HG02642 (cell line): Measurements from ENCODE around the gene ATP8B3.

ENCODE experiments used
- ATAC-seq: cut with Tn5 transposase; IDR thresholded peaks from one replicate; pipeline ENCODE4 v1.9.1; 2021; ENCODE audit warnings: mild to moderate bottlenecking; ENCODE audit not compliant: unreplicated experiment, poor library complexity

The ATP8B3 gene

DNA sequence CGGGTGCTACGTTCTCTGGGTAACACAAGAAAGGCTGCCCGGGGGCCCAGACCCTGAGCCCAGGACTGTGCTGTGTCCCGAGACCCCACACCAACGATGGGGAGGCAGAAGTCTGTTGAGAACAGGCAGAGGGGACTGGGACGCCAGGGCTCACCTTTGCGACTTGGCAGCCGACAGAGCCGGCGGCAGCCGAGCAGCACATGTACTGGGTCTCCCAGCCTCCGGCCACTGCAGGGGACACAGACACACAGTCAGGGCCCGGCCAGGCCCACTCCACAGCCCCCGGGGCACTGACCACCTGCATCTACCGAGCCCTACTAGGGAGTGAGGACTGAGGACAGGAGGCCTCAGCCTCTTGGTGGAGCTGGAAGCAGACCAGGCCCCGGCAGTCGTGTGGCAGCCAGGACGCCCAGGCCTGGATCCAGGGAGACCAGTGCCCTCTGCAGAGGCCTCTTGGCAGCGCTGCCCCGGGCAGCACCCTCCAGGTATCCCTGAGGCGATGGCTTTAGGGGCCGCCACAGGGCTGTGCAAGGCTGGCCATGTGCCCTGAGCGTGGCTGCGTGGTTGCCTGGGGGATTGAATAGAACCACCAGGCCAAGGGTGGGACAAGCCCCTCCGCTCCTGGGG lies 5.6 kb upstream of the ATP8B3 start:
- ATAC-seq = no peak

GRCh38 chr19:1816530-1817298 lies 4.6 kb upstream of the ATP8B3 start:
- ATAC-seq = no peak

- no peak for ATAC-seq
Observed at GRCh38 chr19:1815605-1816529, 3.8 kb upstream of the ATP8B3 start.

DNA sequence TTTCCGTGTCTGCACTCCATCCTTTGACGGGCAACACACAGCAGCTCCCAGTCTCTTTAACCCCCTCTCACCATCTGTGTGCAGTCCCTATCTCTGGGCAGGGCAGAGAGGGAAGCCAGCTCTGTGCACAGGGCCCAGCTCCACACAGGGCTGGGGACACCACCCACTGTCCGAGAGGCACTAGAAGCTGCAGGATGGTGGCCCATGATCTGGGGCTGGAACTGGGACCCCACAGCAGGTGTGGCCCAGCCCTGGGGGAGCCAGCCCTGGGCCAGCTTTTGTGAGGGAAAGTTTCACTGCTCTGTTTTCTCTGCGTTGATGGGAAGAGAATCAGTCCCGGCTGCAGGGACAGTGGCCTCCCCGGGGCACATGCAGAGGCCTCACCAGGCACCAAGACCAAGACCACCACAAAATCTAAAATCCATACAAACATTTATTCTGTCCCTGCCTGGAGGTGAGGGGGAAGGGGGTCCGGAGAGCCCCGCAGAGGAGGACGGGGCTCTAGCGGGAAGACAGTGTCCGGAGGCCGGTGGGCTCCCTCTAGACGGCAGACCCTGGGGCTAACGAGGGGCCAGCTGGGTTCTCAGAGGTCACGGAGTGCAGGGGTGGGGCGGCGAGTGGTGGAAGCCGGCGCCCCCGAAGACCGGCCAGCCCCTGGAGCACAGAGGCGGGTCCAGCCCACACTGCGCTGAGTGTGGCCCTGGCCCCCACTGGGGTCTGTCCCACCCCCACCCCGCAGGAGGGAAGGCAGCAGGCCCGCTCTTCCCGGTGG lies 2.9 kb upstream of the ATP8B3 start:
- ATAC-seq = no peak

GRCh38 chr19:1814391-1814790 lies 2.3 kb upstream of the ATP8B3 start:
- no peak for ATAC-seq

- ATAC-seq = no peak
Observed at GRCh38 chr19:1813192-1814182, 1.4 kb upstream of the ATP8B3 start.

GRCh38 chr19:1812426-1813191 lies 533 bp upstream of the ATP8B3 start:
- peak; percentile 71 for ATAC-seq

DNA sequence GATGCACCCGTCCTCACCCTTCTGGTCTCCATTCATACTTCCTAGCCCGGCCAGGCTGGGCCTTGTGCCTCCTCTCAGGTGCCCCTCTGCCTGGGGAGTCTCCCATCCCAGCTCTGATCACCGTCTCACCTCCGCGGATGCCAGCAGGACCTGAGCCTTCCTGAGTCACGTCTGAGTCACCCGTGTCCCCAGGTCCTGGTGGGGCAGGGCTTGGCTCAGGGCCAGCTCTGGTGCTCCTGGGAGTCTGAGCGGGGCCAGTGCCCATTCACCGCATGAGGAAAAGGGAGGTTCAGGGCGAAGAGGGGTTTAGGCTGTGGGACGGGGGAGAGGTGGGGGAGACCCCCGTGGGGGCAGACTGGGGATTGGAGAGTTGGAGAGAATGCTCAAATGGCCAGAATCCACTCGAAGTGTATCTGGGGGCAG lies 593 bp downstream of the ATP8B3 start:
- ATAC-seq = no peak

GRCh38 chr19:1810439-1811160 lies 1.5 kb downstream of the ATP8B3 start:
- ATAC-seq = no peak

- ATAC-seq = no peak
Observed at GRCh38 chr19:1809678-1810077, 2.4 kb downstream of the ATP8B3 start.

GRCh38 chr19:1808395-1808731 lies 3.7 kb downstream of the ATP8B3 start:
- ATAC-seq = no peak

GRCh38 chr19:1807695-1808394 lies 4.2 kb downstream of the ATP8B3 start:
- ATAC-seq = no peak

DNA sequence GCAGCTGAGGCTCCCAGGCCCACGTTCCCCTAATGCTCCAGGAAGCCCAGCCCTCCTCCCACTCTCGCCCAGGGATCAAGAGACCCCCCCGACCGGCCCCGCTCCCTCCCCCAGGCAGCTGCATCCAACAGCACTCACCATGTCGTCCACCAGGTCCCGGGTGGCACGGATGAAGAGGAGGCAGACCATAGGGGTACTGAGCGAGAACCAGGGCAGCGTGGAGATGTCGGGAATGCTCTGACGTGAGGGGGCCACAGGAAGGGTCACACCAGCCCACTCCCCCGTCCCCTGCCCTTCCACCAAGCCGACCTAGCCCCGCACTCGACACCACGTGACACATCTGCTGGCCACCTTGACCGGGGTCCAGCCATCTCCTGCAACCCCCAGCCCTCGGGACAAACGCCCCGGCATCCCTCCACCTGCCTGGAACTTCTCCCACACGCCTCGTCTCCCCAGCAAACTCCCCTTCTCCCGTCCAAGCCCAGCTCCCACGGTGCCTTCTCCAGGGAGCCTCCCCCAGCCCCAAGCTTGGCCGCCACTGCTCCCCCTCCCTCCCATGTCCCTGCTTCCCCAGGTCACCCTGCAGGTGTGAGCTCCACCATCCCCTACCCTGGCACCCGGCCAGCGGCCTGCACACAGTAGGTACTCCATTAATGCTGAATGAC lies 4.9 kb downstream of the ATP8B3 start:
- ATAC-seq = no peak

GRCh38 chr19:1806184-1807029 lies 5.7 kb downstream of the ATP8B3 start:
- ATAC-seq = no peak

GRCh38 chr19:1805401-1806183 lies 6.5 kb downstream of the ATP8B3 start:
- ATAC-seq = no peak
